Measurements from ENCODE around the gene NKX2-3.

DNA sequence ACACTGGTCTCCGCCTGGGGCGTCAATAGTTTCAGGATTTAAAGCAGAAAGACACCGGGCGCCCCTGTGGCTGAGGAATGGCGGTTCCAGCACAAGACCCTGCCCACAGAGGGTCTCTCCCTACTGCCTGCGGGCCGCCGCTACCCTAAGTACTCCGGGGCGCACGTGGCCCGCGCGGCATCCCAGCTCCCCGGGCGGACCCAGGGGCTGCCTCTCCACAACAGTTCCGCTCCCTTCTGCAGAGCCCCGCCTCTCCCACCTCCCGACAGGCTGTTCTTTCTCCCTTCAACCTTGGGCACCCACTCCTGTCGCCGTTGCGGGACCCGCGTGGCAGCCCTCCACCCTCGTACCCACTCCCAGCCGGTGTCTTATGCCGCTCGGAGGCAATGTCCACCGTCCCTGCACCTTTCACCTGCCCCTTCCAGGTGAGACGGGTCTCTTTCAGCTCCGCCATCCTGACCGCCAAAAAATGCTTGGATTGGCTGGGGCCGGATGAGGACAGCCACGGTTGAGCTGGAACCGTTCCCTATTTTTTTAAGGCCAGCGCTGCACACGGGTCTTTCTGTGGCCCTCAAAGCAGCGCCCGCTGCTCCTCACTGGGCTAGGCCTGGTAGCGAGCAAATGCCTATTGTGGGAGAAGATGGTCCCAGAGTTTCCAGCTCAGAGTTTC, 1.6 kb upstream of the NKX2-3 start:
- TF ChIP-seq, protein P1, sequence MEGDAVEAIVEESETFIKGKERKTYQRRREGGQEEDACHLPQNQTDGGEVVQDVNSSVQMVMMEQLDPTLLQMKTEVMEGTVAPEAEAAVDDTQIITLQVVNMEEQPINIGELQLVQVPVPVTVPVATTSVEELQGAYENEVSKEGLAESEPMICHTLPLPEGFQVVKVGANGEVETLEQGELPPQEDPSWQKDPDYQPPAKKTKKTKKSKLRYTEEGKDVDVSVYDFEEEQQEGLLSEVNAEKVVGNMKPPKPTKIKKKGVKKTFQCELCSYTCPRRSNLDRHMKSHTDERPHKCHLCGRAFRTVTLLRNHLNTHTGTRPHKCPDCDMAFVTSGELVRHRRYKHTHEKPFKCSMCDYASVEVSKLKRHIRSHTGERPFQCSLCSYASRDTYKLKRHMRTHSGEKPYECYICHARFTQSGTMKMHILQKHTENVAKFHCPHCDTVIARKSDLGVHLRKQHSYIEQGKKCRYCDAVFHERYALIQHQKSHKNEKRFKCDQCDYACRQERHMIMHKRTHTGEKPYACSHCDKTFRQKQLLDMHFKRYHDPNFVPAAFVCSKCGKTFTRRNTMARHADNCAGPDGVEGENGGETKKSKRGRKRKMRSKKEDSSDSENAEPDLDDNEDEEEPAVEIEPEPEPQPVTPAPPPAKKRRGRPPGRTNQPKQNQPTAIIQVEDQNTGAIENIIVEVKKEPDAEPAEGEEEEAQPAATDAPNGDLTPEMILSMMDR (IDR thresholded peaks at IDR 0.05; ENCODE audit: poor library complexity): no peak
- TF ChIP-seq EZH2 (IDR thresholded peaks at IDR 0.05; ENCODE audit: borderline replicate concordance): peak; percentile 78
